CD14-positive monocyte (primary cell): ENCODE results near the gene RASGRF2. TPM values are rescaled to one million over a fixed set of nuclear protein-coding genes. Genes with fewer than 3 reads are reported as not detected.

Experiments used
- DNase-seq, 3 donors: peaks; one replicate each; pipeline ENCODE4 v3.0.0-alpha.2; 2011 to 2022
- H2AFZ ChIP-seq: 2 replicates; pipeline ENCODE4 v1.6.0; 2012; ENCODE audit warnings: mild to moderate bottlenecking, low read depth, low read length, inconsistent platforms; ENCODE audit not compliant: insufficient read depth, poor library complexity, severe bottlenecking
- H3K27ac ChIP-seq, 2 donors: 1 replicate in 1 of 2; 2 replicates in 1 of 2; pipeline ENCODE4 v1.5.1; 2012 to 2013; ENCODE audit warnings: low read length in 2 of 2, control low read depth in 1 of 2, inconsistent platforms in 1 of 2, low read depth in 1 of 2, mild to moderate bottlenecking in 1 of 2
- H3K27me3 ChIP-seq, 2 donors: one replicate each; pipeline versions ENCODE4 v1.6.0 to v1.6.1; 2011 to 2013; ENCODE audit warnings: low read length in 2 of 2; ENCODE audit not compliant: control insufficient read depth in 2 of 2, insufficient read depth in 2 of 2
- H3K36me3 ChIP-seq, 2 donors: replicated peaks in 1 of 2; 1 replicate in 1 of 2; 2 replicates in 1 of 2; pipeline versions ENCODE4 v1.5.1 to v1.6.1; 2012 to 2013; ENCODE audit warnings: low read length in 2 of 2, control low read depth in 1 of 2, inconsistent platforms in 1 of 2, mild to moderate bottlenecking in 1 of 2; ENCODE audit not compliant: insufficient read depth in 2 of 2, control insufficient read depth in 1 of 2
- H3K4me1 ChIP-seq, 2 donors: 1 replicate in 1 of 2; 2 replicates in 1 of 2; pipeline versions ENCODE4 v1.5.1 to v1.6.1; 2012 to 2013; ENCODE audit warnings: low read length in 2 of 2, control low read depth in 1 of 2, inconsistent platforms in 1 of 2, mild to moderate bottlenecking in 1 of 2, moderate library complexity in 1 of 2; ENCODE audit not compliant: insufficient read depth in 2 of 2, control insufficient read depth in 1 of 2
- H3K4me2 ChIP-seq: replicated peaks from 2 replicates; pipeline ENCODE3; 2012; ENCODE audit warnings: low read length, moderate library complexity, mild to moderate bottlenecking; ENCODE audit not compliant: poor library complexity, severe bottlenecking; ENCODE audit errors: extremely low read depth
- H3K4me3 ChIP-seq, 3 experiments: fragments of 200-600 bp in 1 of 3; sonication (generic) in 1 of 3; replicated peaks in 1 of 3; 1 replicate in 2 of 3; 2 replicates in 1 of 3; pipeline ENCODE4 v1.5.1; 2011 to 2013; ENCODE audit warnings: low read length in 3 of 3, mild to moderate bottlenecking in 3 of 3, control low read depth in 2 of 3, low read depth in 2 of 3, inconsistent platforms in 1 of 3, moderate library complexity in 1 of 3
- H3K79me2 ChIP-seq: 2 replicates; pipeline ENCODE4 v1.6.0; 2012; ENCODE audit warnings: mild to moderate bottlenecking, control low read depth, inconsistent platforms, low read length, moderate library complexity; ENCODE audit not compliant: insufficient read depth
- H3K9ac ChIP-seq: 2 replicates; pipeline ENCODE4 v1.6.0; 2017; ENCODE audit warnings: low read length, mild to moderate bottlenecking; ENCODE audit not compliant: insufficient read depth, poor library complexity, severe bottlenecking
- H3K9me3 ChIP-seq, 2 donors: replicated peaks in 1 of 2; 1 replicate in 1 of 2; 2 replicates in 1 of 2; pipeline versions ENCODE4 v1.5.1 to v1.6.1; 2012 to 2013; ENCODE audit warnings: low read length in 2 of 2, control low read depth in 1 of 2; ENCODE audit not compliant: control insufficient read depth in 1 of 2, insufficient read depth in 1 of 2
- H4K20me1 ChIP-seq: 2 replicates; pipeline ENCODE4 v1.6.0; 2012; ENCODE audit warnings: mild to moderate bottlenecking, low read length, control low read depth, moderate library complexity; ENCODE audit not compliant: insufficient read depth
- H3K27ac Mint-ChIP-seq, 7 donors: one replicate each; pipeline ENCODE4 v1.8.0; 2020; ENCODE audit warnings: mild to moderate bottlenecking in 7 of 7, mixed read lengths in 7 of 7, moderate library complexity in 6 of 7, inconsistent platforms in 2 of 7
- H3K27me3 Mint-ChIP-seq, 3 donors: one replicate each; pipeline ENCODE4 v1.8.0; 2021 to 2022; ENCODE audit warnings: low read depth in 3 of 3, mild to moderate bottlenecking in 3 of 3, mixed read lengths in 3 of 3, moderate library complexity in 3 of 3, inconsistent platforms in 1 of 3
- H3K36me3 Mint-ChIP-seq, 2 donors: one replicate each; pipeline ENCODE4 v1.8.0; 2020; ENCODE audit warnings: mixed read lengths in 2 of 2, inconsistent platforms in 1 of 2, mild to moderate bottlenecking in 1 of 2
- H3K4me1 Mint-ChIP-seq: one replicate; pipeline ENCODE4 v1.8.0; 2020; ENCODE audit warnings: mild to moderate bottlenecking, mixed read lengths
- H3K4me3 Mint-ChIP-seq, 2 donors: one replicate each; pipeline ENCODE4 v1.8.0; 2020; ENCODE audit warnings: mild to moderate bottlenecking in 2 of 2, mixed read lengths in 2 of 2, moderate library complexity in 1 of 2
- H3K9me3 Mint-ChIP-seq, 7 donors: one replicate each; pipeline ENCODE4 v1.8.0; 2020 to 2022; ENCODE audit warnings: mixed read lengths in 7 of 7, mild to moderate bottlenecking in 6 of 7, moderate library complexity in 6 of 7, inconsistent platforms in 2 of 7
- CTCF ChIP-seq: fragments of 200-600 bp; IDR thresholded peaks from one replicate; pipeline ENCODE4 v1.8.0; 2022; ENCODE audit warnings: antibody characterized with exemption, mild to moderate bottlenecking
- WGBS: methylation state at CpG from one replicate; pipeline ENCODE4 v1.1.5; 2013; ENCODE audit warnings: missing lambda C conversion rate; ENCODE audit not compliant: insufficient coverage; 5-methylcytosine and 5-hydroxymethylcytosine counted together
- intact Hi-C, 2 donors: fragments of 100-400 bp; cut with micrococcal nuclease; formaldehyde crosslinking; loops; one replicate each; pipeline versions ENCODE4 v1.15.0 to v1.15.1; 2023
- polyA plus RNA-seq, 3 donors: library from polyadenylated mRNA; depleted of rRNA in 1 of 3; unstranded in 2 of 3; stranded (reverse) in 1 of 3; fragments of 300-500 nt in 2 of 3; fragments of >200 nt in 1 of 3; fragmentation: Illumina TruSeq in 2 of 3; gene quantifications; 1 replicate in 2 of 3; 2 replicates in 1 of 3; pipeline ENCODE4 v1.2.3, GENCODE V29; 2012 to 2021

Gene RASGRF2
- polyA plus RNA-seq, 3 donors: 0.01 to 0.02 TPM; not detected in 1

- no peak for TF ChIP-seq CTCF
- Histone ChIP-seq H3K36me3 (no peaks in the 10 kb centered on the region), H3K4me3 (no peak overlapping the region), H3K4me1 (no peaks in the 10 kb centered on the region), H3K27me3 (peaks cover 24 to 34% of the 10 kb centered on the region in 2 donors), H3K27ac (no peak overlapping the region), H4K20me1 (no peaks in the 10 kb centered on the region), H2AFZ (no peak overlapping the region), H3K4me2 (no peak overlapping the region), H3K79me2 (no peaks in the 10 kb centered on the region), H3K9me3 (no peaks in the 10 kb centered on the region), H3K9ac (no peak overlapping the region)
- 100% methylated on average over 1 of the region's 2 CpGs for WGBS
- no peak for DNase-seq
- Mint-ChIP-seq H3K27me3 (peaks cover 16 to 27% (median 18%) of the 10 kb centered on the region in 3 donors), H3K4me3 (no peak overlapping the region), H3K36me3 (no peaks in the 10 kb centered on the region), H3K27ac (no peak overlapping the region), H3K4me1 (no peaks in the 10 kb centered on the region), H3K9me3 (peaks cover 0 to 6% (median 0%) of the 10 kb centered on the region in 7 donors)
- intact Hi-C loops: no loop called here
These were observed 7.5 kb downstream of the RASGRF2 start for GRCh38 chr5:80967500-80968181.

GRCh38 chr5:80973027-80973426, 12.9 kb downstream of the RASGRF2 start:
- Histone ChIP-seq H2AFZ (no peak overlapping the region), H3K9ac (no peak overlapping the region), H4K20me1 (no peaks in the 10 kb centered on the region), H3K4me1 (no peaks in the 10 kb centered on the region), H3K4me3 (no peak overlapping the region), H3K4me2 (no peak overlapping the region), H3K27ac (no peak overlapping the region), H3K9me3 (no peaks in the 10 kb centered on the region), H3K79me2 (no peaks in the 10 kb centered on the region), H3K36me3 (no peaks in the 10 kb centered on the region), H3K27me3 (no peaks in the 10 kb centered on the region)
- no peak for DNase-seq
- Mint-ChIP-seq H3K27ac (no peak overlapping the region), H3K4me1 (no peaks in the 10 kb centered on the region), H3K4me3 (no peak overlapping the region), H3K9me3 (peaks cover 0 to 6% (median 3%) of the 10 kb centered on the region in 7 donors), H3K36me3 (no peaks in the 10 kb centered on the region), H3K27me3 (peaks cover 0 to 3% (median 3%) of the 10 kb centered on the region in 3 donors)
- no CpG with 5 or more reads among the region's 4 CpGs for WGBS
- no peak for TF ChIP-seq CTCF
- intact Hi-C loops: no loop called here
